Retina (tissue), 1 donor: ENCODE data around the gene TPK1.

Source experiments
- DNase-seq: peaks from one replicate; pipeline ENCODE4 v3.0.0-alpha.2; 2016

The TPK1 gene

GRCh38 chr7:144835652-144836544 is at the start of gene TPK1:
Gene TPK1 (minus strand): TSS chr7:144836053. CDS start chr7:144835602, 451 bp downstream.
- peak; percentile 97 for DNase-seq

- no peak for DNase-seq
These were observed 49.6 kb upstream of the TPK1 start for GRCh38 chr7:144885478-144885877.

DNA sequence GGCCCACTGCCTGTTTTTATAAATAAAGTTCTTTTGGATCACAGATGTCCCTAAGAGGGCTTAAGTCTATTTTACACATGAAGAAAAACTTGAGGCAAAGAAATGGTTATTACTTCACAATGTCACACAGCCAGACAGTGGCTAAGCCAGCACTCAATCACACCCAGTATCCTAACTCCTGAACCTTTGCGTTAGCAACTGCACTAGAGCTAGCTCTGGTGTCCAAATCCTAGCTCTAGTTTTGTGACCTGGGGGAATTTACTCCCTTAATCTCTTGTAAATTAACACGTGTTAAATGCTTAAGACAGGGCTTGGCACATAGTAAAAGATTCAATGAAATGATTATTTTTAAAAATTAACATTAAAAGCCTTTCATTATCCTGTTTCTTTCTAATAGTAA is 49.0 kb upstream of the TPK1 start:
- no peak for DNase-seq

GRCh38 chr7:144873316-144873845 is 37.5 kb upstream of the TPK1 start:
- DNase-seq = no peak

GRCh38 chr7:144869082-144869481 is 33.2 kb upstream of the TPK1 start:
- no peak for DNase-seq

DNA sequence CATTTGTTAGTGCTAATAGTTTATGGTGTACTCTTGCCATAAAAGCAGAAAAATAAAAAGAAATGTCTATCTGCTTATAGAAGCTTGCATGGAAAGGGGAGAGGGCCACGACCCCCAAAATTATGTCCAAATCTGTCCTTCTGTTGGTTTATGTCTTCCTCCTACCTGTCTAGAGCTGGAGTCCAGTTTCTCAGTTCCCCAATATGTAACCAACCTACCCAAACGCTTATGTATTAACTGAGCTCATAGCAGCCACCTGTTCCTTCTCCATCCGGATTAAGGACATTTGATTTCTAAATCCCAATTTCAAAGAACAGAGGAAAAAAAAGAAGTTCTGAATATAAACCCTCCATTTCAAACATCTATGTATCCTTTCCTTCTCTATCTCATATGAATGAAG is 30.3 kb upstream of the TPK1 start:
- no peak for DNase-seq

GRCh38 chr7:144863320-144863647 is 27.4 kb upstream of the TPK1 start:
- DNase-seq = no peak

- DNase-seq = no peak
These were observed 26.9 kb upstream of the TPK1 start for GRCh38 chr7:144862612-144863319.

DNA sequence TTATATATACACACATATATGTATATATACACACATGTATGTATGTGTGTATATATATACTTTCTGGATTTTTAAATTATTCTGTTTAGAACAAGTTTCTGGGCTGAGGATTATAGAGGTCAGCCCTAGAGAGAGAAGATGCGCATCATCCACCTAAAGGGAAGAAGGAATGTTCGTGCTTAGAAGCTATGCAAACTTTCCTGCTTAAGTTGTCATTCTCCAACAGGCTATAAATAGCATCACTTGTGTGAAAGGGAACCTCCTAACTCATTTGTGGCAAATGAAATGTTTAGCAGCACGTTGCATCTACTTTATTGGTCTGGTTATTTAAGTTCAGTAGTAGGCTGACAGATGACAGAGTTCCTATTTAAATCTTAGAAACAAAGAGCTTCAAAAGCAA is 23.9 kb upstream of the TPK1 start:
- no peak for DNase-seq

DNA sequence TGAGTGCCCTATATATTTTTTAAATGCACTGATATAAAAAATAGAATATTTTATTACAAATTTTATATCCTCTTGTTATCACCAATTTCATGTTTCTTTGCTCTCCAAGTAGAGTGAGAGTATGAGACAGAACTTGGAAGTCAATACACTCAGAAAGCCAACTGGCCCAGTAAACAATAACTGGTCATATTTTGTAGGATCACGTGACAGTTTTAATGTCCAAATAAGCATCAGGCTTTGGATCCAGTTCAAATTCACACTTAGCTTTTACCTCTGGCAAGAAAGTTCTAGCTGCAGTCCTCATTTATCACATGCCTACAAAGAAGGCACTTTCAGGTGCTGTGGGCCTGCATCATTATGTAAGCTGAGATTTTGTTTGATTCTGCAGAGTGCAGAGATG is 21.6 kb upstream of the TPK1 start:
- DNase-seq = no peak

- no peak for DNase-seq
These were observed 19.1 kb upstream of the TPK1 start for GRCh38 chr7:144854839-144855424.

GRCh38 chr7:144853542-144853941 is 17.7 kb upstream of the TPK1 start:
- DNase-seq = no peak

DNA sequence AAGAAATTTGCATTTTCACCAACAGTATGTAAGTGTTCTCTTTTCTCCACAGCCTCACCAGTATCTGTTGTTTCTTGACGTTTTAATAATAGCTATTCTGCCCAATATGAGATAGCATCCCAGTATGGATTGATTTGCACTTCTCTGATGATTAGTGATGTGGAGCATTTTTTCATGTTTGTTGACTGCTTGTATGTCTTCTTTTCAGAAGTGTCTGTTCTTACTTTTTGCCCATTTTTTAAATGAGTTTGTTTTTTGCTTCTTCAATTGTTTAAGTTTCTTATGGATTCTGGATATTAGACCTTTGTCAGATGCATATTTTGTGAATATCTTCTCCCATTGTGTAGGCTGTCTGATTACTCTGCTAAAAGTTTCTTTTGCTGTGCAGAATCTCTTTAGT is 12.2 kb upstream of the TPK1 start:
- no peak for DNase-seq

- no peak for DNase-seq
These were observed 6.6 kb upstream of the TPK1 start for GRCh38 chr7:144842377-144842851.

DNA sequence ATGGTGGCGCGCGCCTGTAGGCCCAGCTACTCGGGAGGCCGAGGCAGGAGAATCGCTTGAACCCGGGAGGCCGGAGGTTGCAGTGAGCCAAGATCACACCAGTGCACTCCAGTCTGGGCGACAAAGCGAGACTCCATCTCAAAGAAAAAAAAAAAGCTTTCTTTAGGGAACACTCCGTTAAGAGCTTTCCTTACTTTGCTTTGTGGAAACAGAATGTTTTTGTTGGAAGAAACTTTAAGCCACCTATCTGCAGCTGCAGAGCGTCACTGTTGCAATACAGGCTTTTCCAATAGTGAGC is 641 bp upstream of the TPK1 start:
- DNase-seq = peak; percentile 7

DNA sequence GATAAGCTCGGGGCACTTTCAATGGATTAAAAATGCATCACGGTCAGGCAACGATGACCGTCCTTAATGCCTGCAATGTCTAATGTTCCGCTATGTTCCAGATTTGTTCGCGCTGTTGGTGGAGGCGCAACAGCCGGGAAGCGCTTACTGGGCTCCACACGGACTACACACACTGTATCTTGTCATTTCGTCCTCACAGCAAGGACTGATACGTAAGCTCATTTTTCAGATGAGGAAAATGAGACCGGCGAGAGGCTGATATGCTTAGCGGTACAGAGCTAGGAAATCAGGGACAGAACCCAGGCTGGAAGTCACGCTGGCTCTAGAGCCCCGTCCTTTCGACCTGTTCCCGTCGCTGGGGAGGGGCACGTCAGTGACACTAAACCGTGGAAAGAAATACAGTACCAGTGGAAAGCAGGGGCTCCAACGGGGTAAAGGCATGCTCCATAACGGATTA is 670 bp downstream of the TPK1 start:
- peak; percentile 92 for DNase-seq

DNA sequence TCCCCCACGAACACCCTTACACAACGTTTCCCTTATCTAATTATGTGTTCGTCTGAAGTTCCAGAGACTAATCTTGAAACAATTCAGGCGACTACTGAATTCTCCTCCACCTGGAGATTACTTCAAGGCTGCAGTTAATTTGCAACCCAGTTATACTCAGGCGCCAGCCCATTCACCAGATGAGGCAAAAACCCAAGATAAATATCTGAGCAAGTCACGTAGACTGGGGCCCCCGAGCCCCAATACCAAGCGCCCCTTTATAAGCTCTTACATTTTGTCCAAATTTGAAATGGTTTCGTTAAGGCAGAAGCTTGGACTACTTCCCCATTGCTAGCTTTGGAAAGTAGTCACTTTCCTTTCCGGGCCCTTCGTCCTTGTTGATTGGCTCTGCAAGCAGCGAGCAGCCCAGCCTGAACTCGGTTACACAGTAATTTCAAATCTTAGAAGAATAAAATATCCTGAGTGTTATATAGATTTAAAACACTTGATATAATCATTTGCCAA is 1.2 kb downstream of the TPK1 start:
- no peak for DNase-seq

GRCh38 chr7:144830811-144831210 is 5.0 kb downstream of the TPK1 start:
- DNase-seq = no peak

DNA sequence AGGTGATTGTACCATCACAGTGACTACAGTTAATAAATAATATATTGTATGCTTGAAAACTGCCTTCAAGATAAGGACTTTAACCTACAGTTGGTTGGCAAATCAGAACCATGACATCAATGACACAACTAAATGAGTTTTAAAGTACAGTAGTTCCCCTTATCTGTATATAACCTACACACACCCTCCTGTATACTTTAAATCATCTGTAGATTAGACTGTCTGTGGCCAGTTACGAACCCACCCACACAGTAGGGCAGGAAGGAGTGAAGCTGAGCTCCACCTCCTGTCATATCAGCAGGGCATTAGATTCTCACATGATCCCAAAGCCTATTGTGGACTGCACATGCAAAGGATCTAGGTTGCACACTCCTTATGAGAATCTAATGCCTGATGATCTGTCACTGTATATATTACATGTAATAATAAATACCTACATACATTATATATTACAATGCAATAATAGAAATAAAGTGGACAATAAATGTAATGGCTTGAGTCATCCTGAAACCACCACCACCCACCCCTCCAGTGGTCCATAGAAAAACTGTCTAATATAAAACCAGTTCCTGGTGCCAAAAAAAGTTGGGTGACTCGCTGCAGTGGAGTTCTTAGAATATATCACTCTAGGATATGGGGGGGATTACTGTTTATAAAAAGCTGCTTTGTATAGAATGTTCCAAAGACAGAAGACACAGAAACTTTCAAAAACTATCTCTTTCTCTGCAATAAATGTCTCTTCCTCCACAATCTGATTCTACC is 5.6 kb downstream of the TPK1 start:
- DNase-seq = no peak

DNA sequence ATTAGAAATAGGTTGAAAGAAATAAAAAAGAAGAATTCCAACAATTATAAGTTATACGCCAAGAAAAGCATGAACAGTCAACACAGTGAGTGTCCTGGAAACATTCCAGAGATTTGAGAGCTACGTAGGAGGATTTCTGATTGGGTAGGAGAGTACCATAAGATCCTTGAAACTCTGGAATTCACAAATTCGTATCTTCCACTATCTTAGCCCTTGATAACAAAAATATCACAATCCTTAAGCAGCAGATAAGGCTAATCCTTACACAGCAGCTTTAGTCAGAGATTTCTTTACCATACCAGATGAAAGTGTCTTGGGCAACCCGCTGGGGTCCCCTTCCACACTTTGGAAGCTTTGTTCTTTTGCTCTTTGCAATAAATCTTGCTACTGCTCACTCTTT is 8.2 kb downstream of the TPK1 start:
- DNase-seq = no peak

GRCh38 chr7:144826208-144826607 is 9.6 kb downstream of the TPK1 start:
- no peak for DNase-seq

GRCh38 chr7:144824360-144824759 is 11.5 kb downstream of the TPK1 start:
- no peak for DNase-seq

DNA sequence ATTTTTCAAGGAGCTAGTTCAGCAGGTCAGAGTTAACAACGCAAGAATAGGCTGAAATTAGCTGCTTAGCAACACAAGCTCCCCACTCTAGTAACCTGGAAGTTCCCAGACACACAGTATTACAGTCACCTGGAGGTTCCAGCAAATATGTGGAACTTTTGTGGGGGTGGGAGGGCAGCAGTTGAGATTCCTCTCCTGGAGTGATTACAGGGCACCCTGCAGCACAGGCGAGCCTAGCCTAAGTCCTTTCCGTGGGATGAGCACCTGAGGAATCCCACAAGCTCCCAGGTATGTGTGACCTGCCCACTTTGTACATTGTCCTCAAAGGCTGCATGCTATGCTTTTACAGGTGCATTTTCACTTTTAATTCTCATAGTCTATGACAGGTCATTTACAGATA is 13.6 kb downstream of the TPK1 start:
- no peak for DNase-seq
